ENCODE results near the gene KSR2. TPM values are rescaled to one million over a fixed set of nuclear protein-coding genes. Genes with fewer than 3 reads are reported as not detected.
"Not testable (repeated sequence)": the region's sequence is repeated elsewhere in the genome, so short reads cannot be mapped to it uniquely, and the experiment has no call there.

Gene KSR2
- total RNA-seq, 4 donors from 2014 or later: under 0.01 to 0.06 (median 0.03) TPM

GRCh38 chr12:117750657-117751056 is 218.1 kb downstream of the KSR2 start:
- Histone ChIP-seq H3K9me3 (peaks cover 0 to 6% (median 2%) of the 10 kb centered on the region in 4 donors), H3K4me1 (no peaks in the 10 kb centered on the region), H3K27ac (replicated peaks in 1 of 4) (no peak overlapping the region), H3K36me3 (no peaks in the 10 kb centered on the region), H3K27me3 (no peaks in the 10 kb centered on the region), H3K4me3 (no peak overlapping the region)
- DNase-seq (ENCODE audit: extremely low spot score): no peak
- TF ChIP-seq POLR2AphosphoS5 (IDR thresholded peaks at IDR 0.05): no peak
- TF ChIP-seq EP300 (IDR thresholded peaks at IDR 0.05): no peak
- TF ChIP-seq POLR2A (IDR thresholded peaks at IDR 0.05; ENCODE audit: low read depth): no peak
- TF ChIP-seq CTCF (IDR thresholded peaks at IDR 0.05): no peak
- 93% methylated on average over 2 of the region's 2 CpGs for WGBS
- intact Hi-C loops (cut with DNase I): no loop called here

- H3K27me3 ChIP-seq: no peaks in the 10 kb centered on the region
- H3K27ac ChIP-seq (replicated peaks in 1 of 4): no peak overlapping the region
- H3K4me1 ChIP-seq: no peaks in the 10 kb centered on the region
- WGBS: 92% methylated on average over 3 of the region's 3 CpGs
- H3K9me3 ChIP-seq: peaks cover 0 to 6% (median 2%) of the 10 kb centered on the region in 4 donors
- TF ChIP-seq POLR2A (IDR thresholded peaks at IDR 0.05; ENCODE audit: low read depth): no peak
- TF ChIP-seq CTCF (IDR thresholded peaks at IDR 0.05): no peak
- TF ChIP-seq EP300 (IDR thresholded peaks at IDR 0.05): no peak
- TF ChIP-seq POLR2AphosphoS5 (IDR thresholded peaks at IDR 0.05): no peak
- H3K4me3 ChIP-seq: no peak overlapping the region
- intact Hi-C loops (cut with DNase I): no loop called here
- DNase-seq (ENCODE audit: extremely low spot score): no peak
- H3K36me3 ChIP-seq: no peaks in the 10 kb centered on the region
Measured at GRCh38 chr12:117749431-117749830, 219.4 kb downstream of the KSR2 start.

DNA sequence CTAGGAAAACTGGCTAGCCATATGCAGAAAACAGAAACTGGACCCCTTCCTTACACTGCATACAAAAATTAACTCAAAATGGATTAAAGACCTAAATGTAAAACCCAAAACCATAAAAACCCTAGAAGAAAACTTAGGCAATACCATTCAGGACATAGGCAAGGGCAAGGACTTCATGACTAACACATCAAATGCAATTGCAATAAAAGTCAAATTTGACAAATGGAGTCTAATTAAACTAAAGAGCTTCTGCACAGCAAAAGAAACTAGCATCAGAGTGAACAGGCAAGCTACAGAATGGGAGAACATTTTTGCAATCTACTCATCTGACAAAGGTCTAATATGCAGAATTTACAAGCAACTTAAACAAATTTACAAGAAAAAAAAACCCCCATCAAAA is 222.4 kb downstream of the KSR2 start:
- H3K36me3 ChIP-seq; DNase-seq (ENCODE audit: extremely low spot score); H3K4me3 ChIP-seq; H3K9me3 ChIP-seq; H3K27me3 ChIP-seq; intact Hi-C loops (cut with DNase I); H3K27ac ChIP-seq (replicated peaks in 1 of 4); H3K4me1 ChIP-seq: not testable (repeated sequence)

DNA sequence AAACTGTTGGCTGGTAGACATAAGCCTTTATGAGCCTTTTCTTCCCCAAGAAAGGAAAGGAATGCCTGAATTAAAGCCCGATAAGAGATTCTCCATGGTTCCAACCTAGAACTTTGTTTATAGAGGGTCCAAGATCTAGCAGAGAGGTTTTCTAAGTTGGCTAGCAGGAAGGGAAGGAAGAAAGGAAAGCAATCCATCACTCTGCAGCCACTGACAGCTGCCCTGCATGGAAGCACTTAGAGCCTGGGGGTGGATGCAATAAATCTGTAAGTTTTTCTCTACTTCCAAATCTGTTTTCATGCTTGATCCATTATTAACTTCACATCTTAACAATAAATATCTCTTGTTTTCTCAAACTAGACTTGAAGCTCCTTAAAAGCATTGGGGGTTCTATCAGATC is 224.4 kb downstream of the KSR2 start:
- Histone ChIP-seq H3K9me3 (peaks cover 0 to 3% (median 0%) of the 10 kb centered on the region in 4 donors), H3K4me1 (no peaks in the 10 kb centered on the region), H3K36me3 (no peaks in the 10 kb centered on the region), H3K27ac (replicated peaks in 1 of 4) (no peak overlapping the region), H3K4me3 (no peak overlapping the region), H3K27me3 (no peaks in the 10 kb centered on the region)
- intact Hi-C loops (cut with DNase I): no loop called here
- no peak for DNase-seq (ENCODE audit: extremely low spot score)
- WGBS: 56% methylated on average over 1 of the region's 1 CpG
- TF ChIP-seq POLR2AphosphoS5 (IDR thresholded peaks at IDR 0.05) (no peak), POLR2A (IDR thresholded peaks at IDR 0.05; ENCODE audit: low read depth) (no peak), EP300 (IDR thresholded peaks at IDR 0.05) (no peak), CTCF (IDR thresholded peaks at IDR 0.05) (no peak)

GRCh38 chr12:117743761-117744160 is 225.0 kb downstream of the KSR2 start:
- TF ChIP-seq EP300 (IDR thresholded peaks at IDR 0.05) (no peak), POLR2AphosphoS5 (IDR thresholded peaks at IDR 0.05) (no peak), POLR2A (IDR thresholded peaks at IDR 0.05; ENCODE audit: low read depth) (no peak), CTCF (IDR thresholded peaks at IDR 0.05) (no peak)
- Histone ChIP-seq H3K27me3 (no peaks in the 10 kb centered on the region), H3K4me1 (no peaks in the 10 kb centered on the region), H3K27ac (replicated peaks in 1 of 4) (no peak overlapping the region), H3K4me3 (no peak overlapping the region), H3K9me3 (peaks cover 0 to 3% (median 0%) of the 10 kb centered on the region in 4 donors), H3K36me3 (no peaks in the 10 kb centered on the region)
- 92% methylated on average over 1 of the region's 1 CpG for WGBS
- intact Hi-C loops (cut with DNase I): no loop called here
- no peak for DNase-seq (ENCODE audit: extremely low spot score)
